H7 (cell line): Measurements from ENCODE around the gene MRTO4. TPM values are rescaled to one million over a fixed set of nuclear protein-coding genes. Genes with fewer than 3 reads are reported as not detected.
A peak's percentile ranks its signal among the peaks of the same experiment; 100 is the strongest.

Experiments used
- DNase-seq: peaks from one replicate; pipeline ENCODE4 v3.0.0; 2012
- H3K27me3 ChIP-seq: 2 replicates; pipeline ENCODE4 v1.6.0; 2011; ENCODE audit warnings: mild to moderate bottlenecking, low read length; ENCODE audit not compliant: control insufficient read depth, insufficient read depth
- H3K36me3 ChIP-seq: replicated peaks from 2 replicates; pipeline ENCODE4 v1.5.1; 2011; ENCODE audit warnings: low read length; ENCODE audit not compliant: control insufficient read depth, insufficient read depth
- H3K4me3 ChIP-seq: 2 replicates; pipeline ENCODE4 v1.5.1; 2011; ENCODE audit warnings: low read depth, mild to moderate bottlenecking, control low read depth, low read length, moderate library complexity; ENCODE audit not compliant: insufficient read depth
- total RNA-seq: library from RNA; depleted of rRNA; stranded (reverse); fragments of >200 nt; shearing (Covaris generic); gene quantifications from 2 replicates; pipeline ENCODE4 v1.2.3, GENCODE V29; 2014; rRNA removed

Gene MRTO4
- total RNA-seq: 77.4 and 82.4 TPM in 2 replicates

DNA sequence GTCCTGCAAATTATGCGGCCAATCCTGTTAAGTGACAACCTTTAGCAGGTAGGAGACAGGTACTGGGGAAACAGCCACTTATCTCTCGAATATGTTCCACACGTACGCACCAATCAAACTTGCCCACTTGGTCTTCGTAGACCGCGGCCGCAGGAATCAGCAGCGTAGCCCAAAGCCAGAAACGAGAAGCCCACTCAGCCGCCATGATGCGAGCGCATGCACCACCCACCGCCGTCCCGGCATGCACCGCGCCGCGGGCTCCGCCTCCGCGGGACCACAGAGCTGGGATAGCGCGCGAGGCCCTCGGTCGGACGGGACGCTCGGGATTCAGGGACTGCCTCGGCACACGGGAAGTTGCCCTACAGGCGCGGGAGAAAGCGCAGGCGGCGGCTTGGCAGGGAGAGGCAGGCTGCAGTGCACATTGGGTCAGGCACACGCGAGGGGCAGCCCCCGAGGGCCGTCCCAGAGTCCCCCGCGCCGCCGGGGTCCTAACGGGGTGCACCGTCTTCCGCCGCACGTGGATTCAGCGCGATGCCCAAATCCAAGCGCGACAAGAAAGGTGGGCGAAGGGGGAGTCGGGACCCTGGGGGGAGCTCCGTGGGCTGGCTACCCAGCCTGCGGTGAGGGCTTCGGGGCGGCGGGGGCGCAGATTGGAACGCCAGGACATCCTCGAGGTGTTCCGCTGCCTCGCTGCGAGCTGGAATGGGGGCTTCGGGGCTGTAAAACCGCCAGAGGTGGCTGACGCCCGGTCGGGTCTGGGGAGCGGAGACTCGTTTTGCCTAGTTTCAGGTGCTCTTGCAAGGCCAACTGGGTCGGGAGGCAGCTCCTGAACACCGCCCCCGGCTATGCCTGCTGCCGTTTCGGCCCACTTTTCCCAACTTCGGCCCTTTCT is at the start of gene MRTO4, which contains the start of gene EMC1:
TSS of gene MRTO4 (plus strand) at position 501 of the 892 bp plus-strand sequence. CDS start at position 532, 31 bp downstream.
TSS of gene EMC1 (minus strand) at position 220 of the 892 bp plus-strand sequence. CDS start at position 205, 15 bp downstream.
- H3K4me3 ChIP-seq: peak within 1 kb of the TSS; percentile 100
- DNase-seq: peak; percentile 96
- peaks cover 8% of the 10 kb centered on the region for H3K36me3 ChIP-seq
- no peaks in the 10 kb centered on the region for H3K27me3 ChIP-seq

DNA sequence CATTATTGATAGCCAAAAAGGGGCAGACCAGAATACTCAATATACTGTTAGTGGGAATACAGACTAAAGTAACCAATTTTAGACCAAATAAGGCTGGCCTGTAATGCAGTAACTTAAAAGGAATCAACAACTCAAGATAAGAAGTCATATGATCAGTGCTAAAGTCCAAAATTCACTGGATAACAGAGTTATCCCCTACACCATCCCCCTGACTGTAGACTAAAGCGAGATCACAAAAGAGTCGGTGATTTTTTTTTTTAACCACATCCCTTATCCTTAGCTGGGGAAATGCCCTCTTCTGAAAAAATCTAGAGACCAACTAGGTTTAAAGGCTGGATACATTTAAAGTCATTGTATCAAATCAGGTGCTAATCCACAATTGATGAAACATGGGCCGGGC is 49.2 kb upstream of the MRTO4 start:
- Histone ChIP-seq H3K4me3 (no peak overlapping the region), H3K36me3 (peaks cover 21% of the 10 kb centered on the region), H3K27me3 (no peaks in the 10 kb centered on the region)
- DNase-seq: no peak

DNA sequence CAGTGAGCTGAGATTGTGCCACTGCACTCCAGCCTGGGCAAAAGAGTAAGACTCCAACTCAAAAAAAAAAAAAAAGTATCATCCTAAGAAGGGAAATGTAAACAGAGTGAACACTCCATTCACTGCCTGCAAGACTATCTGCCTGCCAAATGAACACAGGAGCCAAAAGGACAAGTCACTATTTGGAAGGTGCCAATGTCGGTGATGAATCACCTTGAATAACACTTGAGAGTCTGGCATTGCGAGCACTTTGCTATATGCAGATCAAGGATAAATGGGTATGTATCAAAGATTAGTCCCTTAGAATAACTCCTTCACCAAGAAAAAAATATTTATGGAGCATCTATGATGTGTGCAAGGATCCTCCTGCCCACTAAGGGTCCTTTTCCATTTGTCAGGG is 48.2 kb upstream of the MRTO4 start:
- peaks cover 10% of the 10 kb centered on the region for H3K36me3 ChIP-seq
- DNase-seq: no peak
- no peaks in the 10 kb centered on the region for H3K27me3 ChIP-seq
- no peak overlapping the region for H3K4me3 ChIP-seq

DNA sequence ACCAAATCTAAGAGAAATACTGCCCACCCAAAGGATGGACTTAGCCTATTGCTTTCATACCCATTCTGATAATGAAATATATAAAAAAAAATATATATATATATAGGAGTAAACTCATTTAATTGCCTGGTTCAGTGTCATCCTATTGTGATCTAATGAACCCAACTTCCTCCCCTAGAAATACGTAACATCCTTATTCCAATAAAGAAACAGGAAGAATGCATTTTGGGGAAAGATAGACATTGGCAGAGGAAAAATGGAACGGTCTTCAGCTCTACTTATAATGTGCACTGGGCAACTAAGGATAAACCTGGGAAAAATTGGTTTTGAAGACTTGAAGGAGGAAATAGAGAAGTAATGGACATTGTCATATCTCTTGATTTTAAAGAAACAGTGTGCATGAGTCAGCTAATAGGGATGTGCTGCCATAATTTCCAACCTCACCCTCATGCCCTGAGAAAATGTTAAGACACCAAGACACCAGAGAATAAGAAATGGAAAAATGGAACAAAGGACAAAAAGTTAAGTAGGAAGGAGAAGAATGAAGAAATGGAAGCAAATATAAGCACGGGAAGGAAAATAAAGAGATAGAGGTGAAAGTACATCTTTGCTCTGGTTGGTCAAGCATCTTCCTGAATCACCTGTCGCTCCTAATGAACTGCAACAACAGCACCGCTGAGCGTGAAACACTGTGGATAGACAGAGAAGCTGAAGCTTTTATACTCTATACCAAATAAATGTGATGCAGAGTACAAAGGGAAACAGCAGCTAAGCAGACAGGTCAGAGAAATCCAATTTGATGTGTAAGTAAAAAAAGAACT is 46.9 kb upstream of the MRTO4 start:
- no peaks in the 10 kb centered on the region for H3K27me3 ChIP-seq
- H3K4me3 ChIP-seq: no peak overlapping the region
- H3K36me3 ChIP-seq: no peaks in the 10 kb centered on the region; the same call in none of the 2 replicates
- DNase-seq: no peak

DNA sequence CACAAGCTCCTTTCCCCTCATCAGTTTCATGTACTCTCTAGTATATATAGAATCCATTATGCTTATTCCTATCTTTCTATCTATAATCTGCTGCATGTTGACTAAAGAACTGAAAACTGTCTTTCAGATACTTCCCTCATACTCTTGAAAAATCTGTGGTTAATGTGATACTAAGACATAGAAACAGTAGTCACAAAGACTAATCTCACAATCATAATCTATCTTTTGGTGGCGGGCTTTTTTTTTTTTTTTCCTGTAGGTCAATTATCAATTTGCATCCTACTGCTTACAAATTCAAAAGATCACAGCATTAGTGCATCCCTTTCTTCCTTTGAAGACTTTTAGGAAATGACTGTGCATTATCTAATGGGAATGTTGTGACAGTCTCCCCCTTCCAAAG is 46.2 kb upstream of the MRTO4 start:
- H3K27me3 ChIP-seq: no peaks in the 10 kb centered on the region
- no peaks in the 10 kb centered on the region; the same call in 1 of the 2 replicates for H3K36me3 ChIP-seq
- H3K4me3 ChIP-seq: no peak overlapping the region
- DNase-seq: no peak

DNA sequence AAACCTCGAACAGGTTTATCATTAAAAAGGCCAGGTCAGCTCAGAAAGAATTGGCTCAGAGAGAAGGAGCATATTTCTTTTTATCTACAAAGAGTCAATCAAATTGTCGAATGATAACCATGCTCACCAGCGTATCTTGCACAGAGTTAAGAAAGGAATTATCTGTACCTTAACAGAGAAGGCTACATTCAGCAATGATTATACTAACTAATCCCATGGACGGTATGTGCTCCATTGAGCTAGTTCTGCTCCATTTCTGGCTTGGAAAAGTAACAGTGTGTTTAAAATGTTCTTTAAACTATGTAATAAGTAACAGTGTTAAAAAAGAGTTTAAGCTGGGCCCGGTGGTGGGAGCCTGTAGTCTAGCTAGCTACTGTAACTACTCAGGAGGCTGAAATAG is 45.8 kb upstream of the MRTO4 start:
- H3K4me3 ChIP-seq: no peak overlapping the region
- no peaks in the 10 kb centered on the region; the same call in 1 of the 2 replicates for H3K36me3 ChIP-seq

DNA sequence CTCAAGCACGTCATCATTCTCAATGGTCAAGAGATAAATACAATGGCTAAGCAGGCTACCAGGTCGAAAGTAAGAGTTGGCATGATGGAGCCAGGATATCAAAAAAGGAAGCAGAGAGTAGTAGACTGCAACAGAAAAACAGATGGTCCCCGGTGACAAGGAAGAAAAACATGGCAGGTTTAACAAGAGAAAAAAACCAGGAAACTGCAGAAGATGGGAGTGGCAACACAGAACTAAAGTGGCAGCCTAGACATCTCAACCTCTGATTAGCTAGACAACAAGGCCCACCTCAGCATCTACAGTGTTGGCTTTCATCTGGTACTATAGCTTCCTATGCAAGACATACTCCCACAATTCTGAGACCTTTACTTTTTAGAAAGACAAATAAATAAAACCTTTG is 44.7 kb upstream of the MRTO4 start:
- no peak for DNase-seq
- Histone ChIP-seq H3K4me3 (no peak overlapping the region), H3K36me3 (no peaks in the 10 kb centered on the region), H3K27me3 (no peaks in the 10 kb centered on the region)

More for the DNA sequence above, 45.8 kb upstream of the MRTO4 start:
- H3K27me3 ChIP-seq: no peaks in the 10 kb centered on the region
- DNase-seq: no peak

DNA sequence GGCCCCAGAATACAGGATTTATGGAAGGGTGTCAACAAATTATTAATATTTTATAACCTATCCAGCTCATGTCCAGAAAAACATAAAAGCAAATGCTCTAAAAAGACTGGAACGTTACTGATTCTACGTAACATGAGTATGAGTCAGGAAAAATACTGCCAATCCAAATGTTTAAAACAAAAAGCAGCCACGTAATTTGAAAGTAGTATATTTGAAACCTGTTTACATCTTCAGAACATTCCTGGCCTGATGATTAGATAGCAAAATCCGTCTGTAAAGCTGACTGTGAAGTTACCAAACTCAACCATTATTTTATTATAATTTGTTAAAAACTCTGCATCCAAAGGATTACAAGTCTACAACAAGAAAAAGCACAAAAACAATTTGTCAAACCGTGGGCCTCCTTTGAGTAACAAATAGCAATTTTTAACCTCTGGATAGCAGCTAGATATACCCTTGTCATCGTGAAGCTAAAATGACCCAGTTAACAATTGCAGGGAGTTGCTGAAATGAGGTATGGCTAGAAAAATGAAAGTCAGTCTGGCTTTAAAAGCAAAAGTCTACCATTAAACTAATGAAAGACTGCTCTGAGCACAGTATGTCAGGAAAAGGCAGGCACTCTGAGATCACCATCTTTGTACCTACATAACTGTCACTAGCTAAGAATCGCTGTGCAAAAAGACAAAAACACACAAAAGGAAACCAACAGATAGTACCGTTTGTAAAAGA is 42.7 kb upstream of the MRTO4 start:
- Histone ChIP-seq H3K4me3 (peak overlapping the region; percentile 97), H3K27me3 (no peaks in the 10 kb centered on the region), H3K36me3 (no peaks in the 10 kb centered on the region; the same call in 1 of the 2 replicates)
- no peak for DNase-seq

DNA sequence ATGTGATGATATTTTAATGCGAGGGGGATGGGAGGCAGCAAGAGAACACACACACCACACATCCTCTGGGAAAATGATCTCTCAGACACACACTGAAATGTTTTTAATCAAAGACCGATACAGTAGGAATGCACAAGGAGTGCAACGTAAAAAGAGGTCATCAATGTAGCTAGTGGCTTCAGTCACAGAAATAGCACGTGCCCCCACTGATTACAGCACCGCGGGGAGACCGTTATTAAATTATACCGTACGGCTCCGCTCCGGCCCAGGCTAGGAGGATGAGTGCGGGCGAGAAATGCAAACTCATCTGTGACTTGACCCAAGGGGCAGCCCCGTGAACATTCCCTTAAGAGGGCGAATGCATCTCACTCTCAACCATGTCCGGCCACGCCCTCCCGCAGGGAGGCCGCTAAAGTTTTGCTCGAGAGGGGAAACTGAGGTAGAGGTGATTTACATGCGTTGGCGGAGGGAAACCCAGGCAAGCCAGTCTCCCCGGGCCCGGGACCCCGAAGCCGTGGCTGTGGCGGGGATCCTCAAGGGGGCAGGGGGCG is 42.1 kb upstream of the MRTO4 start:
- Histone ChIP-seq H3K27me3 (no peaks in the 10 kb centered on the region), H3K36me3 (no peaks in the 10 kb centered on the region; the same call in none of the 2 replicates), H3K4me3 (peak overlapping the region; percentile 97)
- no peak for DNase-seq

DNA sequence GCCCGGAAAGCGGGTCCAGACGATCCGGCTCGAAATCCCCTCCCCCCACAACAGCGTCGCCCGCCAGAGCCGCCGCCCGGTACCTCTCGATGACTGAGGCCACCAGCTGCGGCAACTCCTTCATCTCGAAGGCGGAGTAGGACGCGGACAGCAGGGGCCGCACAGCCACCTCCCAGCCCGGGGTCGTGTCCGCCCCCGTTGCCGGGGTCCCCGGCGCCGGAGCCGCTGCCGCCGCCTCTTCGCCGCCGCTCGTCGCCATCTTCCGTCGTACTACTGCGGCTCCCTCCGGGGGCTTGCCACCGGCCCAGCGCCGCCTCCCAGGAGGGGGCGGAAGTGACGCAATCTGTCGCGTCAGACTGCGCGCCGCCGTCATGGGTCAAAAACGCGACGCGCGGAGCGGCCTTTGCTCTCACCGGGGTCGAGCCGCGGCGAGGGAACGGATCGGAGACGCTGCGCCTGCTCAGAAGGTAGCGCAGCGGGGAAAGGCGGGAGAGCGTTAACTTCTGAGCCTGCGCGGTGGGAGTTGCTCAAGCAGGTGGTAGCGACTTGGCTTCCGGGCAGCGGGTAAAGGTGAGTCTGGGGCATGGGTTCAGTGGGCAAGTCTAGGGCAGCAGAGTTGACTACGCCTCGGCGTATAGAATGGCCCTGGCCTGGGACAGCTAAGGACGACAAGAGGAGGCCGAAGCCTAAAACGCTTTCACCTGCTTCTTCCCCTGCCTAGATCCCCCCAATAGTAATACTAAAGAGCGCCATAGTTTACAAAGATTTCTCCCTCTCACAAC is 41.4 kb upstream of the MRTO4 start, which contains the start of gene UBR4:
TSS of gene UBR4 (minus strand) at position 277 of the 782 bp plus-strand sequence. CDS start at position 259, 18 bp downstream.
- H3K36me3 ChIP-seq: no peaks in the 10 kb centered on the region; the same call in none of the 2 replicates
- peak; percentile 96 for DNase-seq
- H3K27me3 ChIP-seq: no peaks in the 10 kb centered on the region
- H3K4me3 ChIP-seq: peak within 1 kb of the TSS; percentile 97

DNA sequence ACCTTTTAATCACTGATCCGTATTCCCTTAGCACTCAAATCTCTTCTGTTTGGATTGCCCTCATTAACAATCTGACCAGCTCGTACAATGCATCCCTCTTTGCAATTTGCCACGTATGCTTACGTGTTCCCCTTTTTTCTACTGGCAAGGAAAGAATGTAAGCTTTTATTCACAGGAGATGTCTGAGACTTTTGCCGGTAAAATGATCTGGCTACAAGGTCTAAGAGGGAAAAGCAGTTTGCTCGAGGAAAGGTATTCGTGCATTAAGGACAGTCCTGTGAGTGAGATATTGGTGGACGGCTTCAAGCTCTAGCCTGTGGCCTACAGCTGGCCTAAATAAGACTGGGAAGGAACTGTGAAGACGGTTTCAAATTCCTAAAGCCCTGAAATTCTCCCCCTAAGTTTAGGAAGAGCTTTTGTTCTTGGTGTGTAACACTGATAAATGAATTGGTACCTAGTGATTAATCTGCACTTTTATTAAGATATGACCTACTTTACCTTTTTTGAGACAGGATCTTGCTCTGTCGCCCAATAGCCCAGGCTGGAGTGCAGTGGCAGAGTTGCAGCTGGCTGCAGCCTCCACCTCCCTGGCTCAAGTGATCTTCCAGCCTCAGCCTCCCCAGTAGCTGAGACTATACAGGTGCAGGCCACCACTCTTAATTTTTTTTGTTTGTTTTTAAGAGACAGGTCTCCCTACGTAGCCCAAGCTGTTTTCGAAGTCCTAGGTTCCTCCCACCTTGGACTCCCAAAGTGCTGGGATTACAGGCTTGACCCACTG is 40.6 kb upstream of the MRTO4 start:
- H3K4me3 ChIP-seq: peak overlapping the region; percentile 97
- no peaks in the 10 kb centered on the region for H3K27me3 ChIP-seq
- peak; percentile 20 for DNase-seq

DNA sequence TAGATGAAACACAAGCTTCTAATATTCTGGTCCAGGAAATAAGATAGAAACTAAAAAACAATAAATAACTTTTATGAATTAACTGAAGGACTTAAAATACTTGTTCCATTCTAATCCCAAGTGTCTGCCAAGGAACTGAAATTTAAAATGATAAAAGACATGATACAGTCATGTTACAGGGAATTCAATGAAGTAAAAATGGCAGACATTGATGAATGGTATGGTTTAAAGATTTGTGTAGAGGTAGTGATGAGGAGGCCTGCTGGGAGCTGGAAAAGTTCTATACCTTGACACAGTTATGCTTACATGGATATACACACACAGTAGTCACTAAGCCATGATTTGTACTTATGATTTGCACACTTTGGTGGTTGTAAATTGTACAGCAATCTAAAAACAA is 39.4 kb upstream of the MRTO4 start:
- DNase-seq: no peak
- Histone ChIP-seq H3K36me3 (no peaks in the 10 kb centered on the region; the same call in none of the 2 replicates), H3K27me3 (no peaks in the 10 kb centered on the region), H3K4me3 (no peak overlapping the region)

More for the DNA sequence above, 40.6 kb upstream of the MRTO4 start:
- H3K36me3 ChIP-seq: no peaks in the 10 kb centered on the region; the same call in none of the 2 replicates
